ENCODE measurements around the gene ACY1.
A peak's percentile ranks its signal among the peaks of the same experiment; 100 is the strongest.
"Not testable (repeated sequence)": the region's sequence is repeated elsewhere in the genome, so short reads cannot be mapped to it uniquely, and the experiment has no call there.

Gene ACY1

GRCh38 chr3:51983578-51984268 lies 388 bp downstream of the ACY1 start:
- ATAC-seq (peak; percentile 13), DNase-seq (no peak)
- H3K9me3 Mint-ChIP-seq, result no peaks in the 10 kb centered on the region
- peaks cover 64% of the 10 kb centered on the region for H3K4me1 Mint-ChIP-seq
- no peaks in the 10 kb centered on the region for H3K27me3 Mint-ChIP-seq
- H3K27ac Mint-ChIP-seq, result peak overlapping the region; percentile 92 to 97
- peak overlapping the region; percentile 93 to 94 for H3K4me3 Mint-ChIP-seq

GRCh38 chr3:51984269-51984647 lies 923 bp downstream of the ACY1 start:
- H3K27ac Mint-ChIP-seq, result no peak overlapping the region
- H3K9me3 Mint-ChIP-seq, result no peaks in the 10 kb centered on the region
- DNase-seq, result no peak
- H3K27me3 Mint-ChIP-seq, result no peaks in the 10 kb centered on the region
- no peak for ATAC-seq
- H3K4me1 Mint-ChIP-seq, result peaks cover 69% of the 10 kb centered on the region
- peak overlapping the region; percentile 93 to 94 for H3K4me3 Mint-ChIP-seq

GRCh38 chr3:51985063-51985462 lies 1.7 kb downstream of the ACY1 start:
- DNase-seq (no peak), ATAC-seq (no peak)
- Mint-ChIP-seq H3K4me1 (peaks cover 71% of the 10 kb centered on the region), H3K9me3 (no peaks in the 10 kb centered on the region), H3K4me3 (no peak overlapping the region), H3K27me3 (no peaks in the 10 kb centered on the region), H3K27ac (peak overlapping the region in 1 of 2 donors; percentile 57)

GRCh38 chr3:51986010-51986947 lies 2.9 kb downstream of the ACY1 start:
- no peak overlapping the region for H3K4me3 Mint-ChIP-seq
- no peak for DNase-seq
- ATAC-seq, result no peak
- H3K9me3 Mint-ChIP-seq, result no peaks in the 10 kb centered on the region
- H3K4me1 Mint-ChIP-seq, result peaks cover 69% of the 10 kb centered on the region
- H3K27me3 Mint-ChIP-seq, result no peaks in the 10 kb centered on the region
- peak overlapping the region in 1 of 2 donors; percentile 9 for H3K27ac Mint-ChIP-seq

- H3K27me3 Mint-ChIP-seq, result no peaks in the 10 kb centered on the region
- H3K4me1 Mint-ChIP-seq, result peaks cover 69% of the 10 kb centered on the region
- DNase-seq (no peak), ATAC-seq (no peak)
- no peak overlapping the region for H3K4me3 Mint-ChIP-seq
- H3K9me3 Mint-ChIP-seq, result no peaks in the 10 kb centered on the region
- no peak overlapping the region for H3K27ac Mint-ChIP-seq
These were observed 4.2 kb downstream of the ACY1 start for GRCh38 chr3:51987568-51987967.

GRCh38 chr3:51988286-51989146 lies 5.2 kb downstream of the ACY1 start:
- ATAC-seq (no peak), DNase-seq (no peak)
- H3K9me3 Mint-ChIP-seq, result no peaks in the 10 kb centered on the region
- H3K4me1 Mint-ChIP-seq, result peaks cover 69% of the 10 kb centered on the region
- no peaks in the 10 kb centered on the region for H3K27me3 Mint-ChIP-seq
- H3K27ac Mint-ChIP-seq, result peak overlapping the region; percentile 6 to 89
- no peak overlapping the region for H3K4me3 Mint-ChIP-seq

- not testable (repeated sequence) for H3K27me3 Mint-ChIP-seq, DNase-seq, H3K4me3 Mint-ChIP-seq, ATAC-seq, H3K9me3 Mint-ChIP-seq
- peaks cover 67% of the 10 kb centered on the region for H3K4me1 Mint-ChIP-seq
- H3K27ac Mint-ChIP-seq, result peak overlapping the region in 1 of 2 donors; percentile 12
These were observed 7.2 kb downstream of the ACY1 start for GRCh38 chr3:51990501-51990971.

GRCh38 chr3:51992017-51992682 lies 8.8 kb downstream of the ACY1 start:
- Mint-ChIP-seq H3K4me3 (peak overlapping the region; percentile 1 to 92), H3K9me3 (no peaks in the 10 kb centered on the region), H3K27me3 (no peaks in the 10 kb centered on the region), H3K4me1 (peaks cover 63% of the 10 kb centered on the region), H3K27ac (no peak overlapping the region)
- DNase-seq (no peak), ATAC-seq (no peak)

GRCh38 chr3:51993657-51994056 lies 10.3 kb downstream of the ACY1 start:
- H3K4me3 Mint-ChIP-seq, result peak overlapping the region; percentile 92 to 95
- not testable (repeated sequence) for ATAC-seq, H3K27me3 Mint-ChIP-seq, H3K9me3 Mint-ChIP-seq, DNase-seq
- H3K4me1 Mint-ChIP-seq, result peaks cover 58% of the 10 kb centered on the region
- H3K27ac Mint-ChIP-seq, result peak overlapping the region in 1 of 2 donors; percentile 100

GRCh38 chr3:51994530-51994929 lies 11.2 kb downstream of the ACY1 start:
- Mint-ChIP-seq H3K4me3 (peak overlapping the region; percentile 92 to 95), H3K27ac (peak overlapping the region; percentile 100), H3K4me1 (peaks cover 51% of the 10 kb centered on the region), H3K27me3 (peaks cover 8% of the 10 kb centered on the region), H3K9me3 (no peaks in the 10 kb centered on the region)
- DNase-seq (no peak), ATAC-seq (no peak)

- peak within 1 kb of the TSS; percentile 100 for H3K27ac Mint-ChIP-seq
- H3K4me3 Mint-ChIP-seq, result peak within 1 kb of the TSS; percentile 92 to 95
- peaks cover 51% of the 10 kb centered on the region for H3K4me1 Mint-ChIP-seq
- ATAC-seq (peak; percentile 96), DNase-seq (peak; percentile 88 to 94)
- no peaks in the 10 kb centered on the region for H3K9me3 Mint-ChIP-seq
- H3K27me3 Mint-ChIP-seq, result peaks cover 8% of the 10 kb centered on the region
These were observed 12.2 kb downstream of the ACY1 start, which contains the start of gene RPL29 for GRCh38 chr3:51995346-51996163. TSS of gene RPL29 (minus strand) at chr3:51995895. CDS start at chr3:51995461, 434 bp downstream.

GRCh38 chr3:51997172-51997571 lies 13.8 kb downstream of the ACY1 start:
- ATAC-seq, result no peak
- Mint-ChIP-seq H3K4me3 (no peak overlapping the region), H3K27ac (no peak overlapping the region), H3K9me3 (no peaks in the 10 kb centered on the region), H3K4me1 (peaks cover 46% of the 10 kb centered on the region), H3K27me3 (peaks cover 8% of the 10 kb centered on the region)
- no peak for DNase-seq

GRCh38 chr3:51997935-51998596 lies 14.7 kb downstream of the ACY1 start:
- DNase-seq (no peak), ATAC-seq (no peak)
- H3K4me3 Mint-ChIP-seq, result no peak overlapping the region
- no peak overlapping the region for H3K27ac Mint-ChIP-seq
- peaks cover 8% of the 10 kb centered on the region for H3K27me3 Mint-ChIP-seq
- H3K4me1 Mint-ChIP-seq, result peaks cover 37% of the 10 kb centered on the region
- no peaks in the 10 kb centered on the region for H3K9me3 Mint-ChIP-seq

Measured in stimulated activated naive CD8-positive, alpha-beta T cell treated with anti-CD3 and anti-CD28 coated beads, Interleukin-15, amount 100 ng/mL, for 72 hours (primary cell).